VCaP (cell line): ENCODE results near the gene SYT9.

Experiments
- H3K27ac ChIP-seq: fragments of 450-650 bp; 2 replicates; pipeline ENCODE4 v1.5.1; 2017
- TF ChIP-seq, protein P1 (sequence below): fragments of 450-650 bp; conservative IDR thresholded peaks from 2 replicates; pipeline ENCODE4 v1.5.1; 2017; ENCODE audit warnings: mild to moderate bottlenecking, moderate library complexity

SYT9 gene

DNA sequence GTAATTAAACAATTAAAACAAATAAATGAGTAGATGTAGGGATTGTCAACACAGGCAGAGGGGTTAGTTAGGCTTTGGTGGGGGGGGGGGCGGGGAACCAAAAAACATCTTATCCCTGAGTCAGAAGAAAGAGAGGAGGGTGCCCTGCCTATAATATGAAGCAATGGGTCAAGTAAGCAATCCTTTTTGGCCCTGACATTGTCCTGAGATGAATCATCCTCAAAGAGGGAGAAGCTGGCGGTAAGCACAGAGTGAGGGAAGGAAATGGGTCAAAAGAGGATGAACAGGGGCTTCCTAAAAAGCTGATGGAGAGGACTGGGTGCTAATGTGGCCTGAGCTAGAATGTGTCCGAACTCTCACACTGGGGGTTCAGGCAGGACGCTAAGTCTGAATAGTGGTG, 238.3 kb downstream of the SYT9 start:
- TF ChIP-seq, protein P1, sequence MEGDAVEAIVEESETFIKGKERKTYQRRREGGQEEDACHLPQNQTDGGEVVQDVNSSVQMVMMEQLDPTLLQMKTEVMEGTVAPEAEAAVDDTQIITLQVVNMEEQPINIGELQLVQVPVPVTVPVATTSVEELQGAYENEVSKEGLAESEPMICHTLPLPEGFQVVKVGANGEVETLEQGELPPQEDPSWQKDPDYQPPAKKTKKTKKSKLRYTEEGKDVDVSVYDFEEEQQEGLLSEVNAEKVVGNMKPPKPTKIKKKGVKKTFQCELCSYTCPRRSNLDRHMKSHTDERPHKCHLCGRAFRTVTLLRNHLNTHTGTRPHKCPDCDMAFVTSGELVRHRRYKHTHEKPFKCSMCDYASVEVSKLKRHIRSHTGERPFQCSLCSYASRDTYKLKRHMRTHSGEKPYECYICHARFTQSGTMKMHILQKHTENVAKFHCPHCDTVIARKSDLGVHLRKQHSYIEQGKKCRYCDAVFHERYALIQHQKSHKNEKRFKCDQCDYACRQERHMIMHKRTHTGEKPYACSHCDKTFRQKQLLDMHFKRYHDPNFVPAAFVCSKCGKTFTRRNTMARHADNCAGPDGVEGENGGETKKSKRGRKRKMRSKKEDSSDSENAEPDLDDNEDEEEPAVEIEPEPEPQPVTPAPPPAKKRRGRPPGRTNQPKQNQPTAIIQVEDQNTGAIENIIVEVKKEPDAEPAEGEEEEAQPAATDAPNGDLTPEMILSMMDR: no peak

DNA sequence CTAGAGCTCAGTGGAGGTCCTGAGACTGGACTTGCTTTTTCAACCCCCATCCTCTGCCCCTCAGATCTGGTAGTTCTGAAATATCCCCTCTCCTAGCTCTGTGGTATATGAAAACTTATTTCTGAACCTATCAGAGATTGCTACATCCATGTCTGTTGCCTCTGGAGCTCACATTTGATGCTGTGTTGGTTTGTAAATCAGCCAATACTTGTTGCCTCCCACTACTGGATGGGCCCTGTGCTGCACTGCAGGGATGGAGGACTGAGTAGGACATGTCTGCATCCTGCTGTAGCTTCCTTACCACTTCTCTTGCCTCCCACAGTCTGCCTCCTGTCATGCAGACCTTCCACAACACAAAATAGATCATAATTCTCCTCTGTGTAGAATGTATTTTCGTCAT, 238.8 kb downstream of the SYT9 start:
- TF ChIP-seq, protein P1: no peak
- H3K27ac ChIP-seq: no peak overlapping the region

More for the DNA sequence above, 238.3 kb downstream of the SYT9 start:
- no peak overlapping the region for H3K27ac ChIP-seq

DNA sequence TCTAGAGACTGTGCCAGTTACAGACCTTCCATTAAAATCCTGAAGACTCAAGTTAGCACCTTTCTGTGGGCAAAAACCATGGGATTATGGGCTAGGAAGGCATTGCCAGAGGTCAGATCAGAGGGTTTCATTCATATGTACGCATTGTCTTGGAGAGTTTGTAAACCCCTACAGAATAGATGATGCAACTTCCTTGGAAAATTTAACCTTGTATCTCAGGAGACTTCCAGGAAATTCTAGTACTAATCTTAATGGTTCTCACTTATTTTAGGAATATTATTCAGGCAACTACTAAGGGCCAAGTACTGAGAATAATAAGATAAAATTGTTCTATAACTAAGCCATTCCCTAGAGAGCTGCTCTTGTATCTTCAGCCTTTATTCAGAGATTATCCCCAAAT, 240.5 kb downstream of the SYT9 start:
- peak overlapping the region; percentile 63 for H3K27ac ChIP-seq
- TF ChIP-seq, protein P1: no peak

DNA sequence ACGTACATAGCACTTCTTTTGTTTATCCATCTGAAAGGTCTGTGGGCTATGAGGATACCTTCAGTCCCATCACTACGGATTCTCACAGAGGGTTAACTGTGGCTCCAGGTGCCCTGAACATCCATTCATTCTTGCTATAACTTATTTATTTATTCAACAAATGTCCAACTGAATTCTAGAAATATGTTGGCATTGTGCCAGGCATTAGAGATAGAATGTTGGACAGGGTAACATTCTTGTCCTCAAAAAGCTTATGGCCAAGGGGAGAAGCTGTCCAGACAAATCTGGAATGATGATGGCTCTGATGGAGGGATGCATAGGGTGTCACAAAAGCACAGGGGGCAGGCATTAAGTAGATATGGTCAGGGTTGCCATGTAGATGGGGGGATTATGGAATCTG, 242.0 kb downstream of the SYT9 start:
- TF ChIP-seq, protein P1: no peak
- H3K27ac ChIP-seq: peak overlapping the region; percentile 63

DNA sequence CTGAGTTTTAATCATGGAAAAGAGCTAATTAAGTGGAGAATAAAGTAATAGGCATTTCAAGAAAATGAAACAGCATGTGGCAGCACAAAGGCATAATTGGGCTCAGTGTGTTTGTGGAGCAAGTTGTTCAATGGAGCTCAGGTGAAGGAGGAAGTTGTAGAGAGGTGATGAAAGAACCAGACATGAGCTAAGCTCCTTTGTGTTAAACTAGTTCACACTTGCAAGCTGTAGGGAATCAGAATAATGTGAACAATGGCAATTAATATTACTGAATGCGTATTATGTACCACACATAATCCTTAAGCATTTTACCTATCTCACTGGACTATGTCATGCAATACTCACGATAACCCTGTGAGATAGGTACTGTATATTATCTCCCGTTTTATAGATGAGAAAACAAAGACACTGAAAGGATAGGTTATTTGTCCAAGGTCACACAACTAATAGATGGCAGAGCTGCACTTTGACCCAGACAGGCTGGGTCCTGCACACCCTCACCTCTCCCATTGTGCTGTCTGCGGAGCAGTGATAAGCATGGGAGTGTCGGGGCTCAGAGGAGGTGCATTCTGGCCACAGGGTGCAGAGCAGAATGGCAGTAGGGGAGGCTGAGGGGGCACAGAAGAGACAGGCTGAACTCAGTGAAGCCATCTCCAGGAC, 242.5 kb downstream of the SYT9 start:
- peak overlapping the region; percentile 63 for H3K27ac ChIP-seq
- TF ChIP-seq, protein P1: no peak

DNA sequence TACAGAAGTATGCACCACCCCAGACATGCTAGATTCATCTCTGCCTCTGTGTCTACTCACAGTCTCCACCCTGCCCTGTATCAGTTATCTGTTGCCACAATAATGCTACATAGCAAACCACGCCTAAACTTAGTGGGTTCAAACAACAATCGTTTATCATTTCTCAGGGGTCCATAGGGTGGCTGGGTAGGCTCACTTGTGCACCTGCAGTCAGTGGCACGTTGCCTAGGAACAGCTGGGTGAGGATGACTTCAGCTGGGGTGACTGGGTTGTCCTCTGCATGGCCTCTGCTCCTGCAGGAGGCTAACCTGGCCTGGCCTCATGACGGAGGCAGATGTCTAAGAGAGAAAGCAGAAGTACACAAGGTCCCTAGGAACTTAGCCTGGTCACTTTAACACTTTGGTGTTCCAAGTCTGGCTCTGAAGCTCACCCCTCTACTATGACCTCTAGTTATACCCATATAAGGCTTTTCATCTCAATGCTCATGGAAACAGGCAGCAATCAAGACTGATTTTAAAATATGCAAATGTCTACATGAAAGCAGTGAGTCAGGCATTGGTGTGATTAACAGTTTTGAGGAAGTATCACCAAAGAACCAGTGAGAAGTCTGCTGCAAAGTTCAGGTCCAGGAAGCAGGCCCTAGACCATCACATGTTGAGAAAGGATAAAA, 244.3 kb downstream of the SYT9 start:
- no peak overlapping the region for H3K27ac ChIP-seq
- TF ChIP-seq, protein P1: no peak

DNA sequence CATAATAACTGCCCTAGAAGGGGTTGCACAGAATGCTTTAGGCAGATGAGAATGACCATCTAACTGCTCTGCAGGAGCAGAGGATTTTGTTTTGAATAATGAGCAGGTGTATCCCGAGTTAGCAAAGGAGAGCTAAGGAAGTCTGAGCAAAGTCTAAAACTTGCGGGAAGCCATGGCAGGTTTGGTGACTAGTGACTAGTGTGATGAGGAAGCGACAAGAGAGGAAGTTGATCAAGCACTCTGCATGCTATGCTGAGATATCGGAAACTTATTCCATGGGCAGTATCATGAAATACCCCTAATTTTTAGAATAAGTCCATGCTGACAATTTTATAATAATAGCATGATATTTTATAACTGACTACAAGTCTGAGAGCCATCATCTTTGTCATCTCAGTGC, 246.5 kb downstream of the SYT9 start:
- TF ChIP-seq, protein P1: no peak
- no peak overlapping the region for H3K27ac ChIP-seq
